GM12872 (cell line): ENCODE results near the gene ZNF579.

Experiments used
- TF ChIP-seq, protein P1 (sequence below): IDR thresholded peaks from 3 replicates; pipeline ENCODE4 v1.5.1; 2011; ENCODE audit warnings: low read depth, mild to moderate bottlenecking, low read length, moderate library complexity; ENCODE audit not compliant: insufficient read depth

ZNF579 gene

DNA sequence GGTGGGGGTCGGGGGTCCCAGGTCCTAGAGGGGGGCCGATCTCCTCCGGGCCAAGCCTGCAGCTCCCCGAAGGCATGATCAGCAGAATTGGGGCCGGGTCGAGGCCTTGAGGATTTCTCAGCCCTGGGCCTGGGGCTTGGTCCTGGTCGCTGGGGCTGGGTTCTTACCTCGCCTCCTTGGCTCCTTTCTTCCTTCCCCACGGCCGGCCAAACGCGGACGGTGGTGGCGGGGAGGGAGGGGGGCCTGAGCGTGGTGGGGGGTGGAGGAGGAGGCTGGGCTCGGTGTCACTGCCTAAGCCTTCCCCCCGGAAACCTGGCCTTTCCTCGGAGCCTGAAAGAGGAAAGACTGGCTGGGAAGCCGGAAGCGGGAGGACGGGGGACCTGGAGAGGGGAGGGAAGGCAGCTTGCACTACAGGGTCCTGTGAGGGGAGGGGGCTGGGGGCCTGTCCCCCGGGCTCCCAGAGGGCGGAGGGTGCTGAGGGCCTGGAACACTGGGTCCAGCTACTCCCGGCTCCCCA lies at the start of gene ZNF579:
ZNF579 (minus strand) TSS at position 221 of the 517 bp plus-strand sequence. CDS start 1,209 bp downstream, outside the sequence.
- TF ChIP-seq, protein P1, sequence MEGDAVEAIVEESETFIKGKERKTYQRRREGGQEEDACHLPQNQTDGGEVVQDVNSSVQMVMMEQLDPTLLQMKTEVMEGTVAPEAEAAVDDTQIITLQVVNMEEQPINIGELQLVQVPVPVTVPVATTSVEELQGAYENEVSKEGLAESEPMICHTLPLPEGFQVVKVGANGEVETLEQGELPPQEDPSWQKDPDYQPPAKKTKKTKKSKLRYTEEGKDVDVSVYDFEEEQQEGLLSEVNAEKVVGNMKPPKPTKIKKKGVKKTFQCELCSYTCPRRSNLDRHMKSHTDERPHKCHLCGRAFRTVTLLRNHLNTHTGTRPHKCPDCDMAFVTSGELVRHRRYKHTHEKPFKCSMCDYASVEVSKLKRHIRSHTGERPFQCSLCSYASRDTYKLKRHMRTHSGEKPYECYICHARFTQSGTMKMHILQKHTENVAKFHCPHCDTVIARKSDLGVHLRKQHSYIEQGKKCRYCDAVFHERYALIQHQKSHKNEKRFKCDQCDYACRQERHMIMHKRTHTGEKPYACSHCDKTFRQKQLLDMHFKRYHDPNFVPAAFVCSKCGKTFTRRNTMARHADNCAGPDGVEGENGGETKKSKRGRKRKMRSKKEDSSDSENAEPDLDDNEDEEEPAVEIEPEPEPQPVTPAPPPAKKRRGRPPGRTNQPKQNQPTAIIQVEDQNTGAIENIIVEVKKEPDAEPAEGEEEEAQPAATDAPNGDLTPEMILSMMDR: no peak

GRCh38 chr19:55626350-55626749 lies 45.7 kb upstream of the ZNF579 start:
- TF ChIP-seq, protein P1: no peak

- TF ChIP-seq, protein P1: no peak
Measured at GRCh38 chr19:55625004-55625326, 44.3 kb upstream of the ZNF579 start.

DNA sequence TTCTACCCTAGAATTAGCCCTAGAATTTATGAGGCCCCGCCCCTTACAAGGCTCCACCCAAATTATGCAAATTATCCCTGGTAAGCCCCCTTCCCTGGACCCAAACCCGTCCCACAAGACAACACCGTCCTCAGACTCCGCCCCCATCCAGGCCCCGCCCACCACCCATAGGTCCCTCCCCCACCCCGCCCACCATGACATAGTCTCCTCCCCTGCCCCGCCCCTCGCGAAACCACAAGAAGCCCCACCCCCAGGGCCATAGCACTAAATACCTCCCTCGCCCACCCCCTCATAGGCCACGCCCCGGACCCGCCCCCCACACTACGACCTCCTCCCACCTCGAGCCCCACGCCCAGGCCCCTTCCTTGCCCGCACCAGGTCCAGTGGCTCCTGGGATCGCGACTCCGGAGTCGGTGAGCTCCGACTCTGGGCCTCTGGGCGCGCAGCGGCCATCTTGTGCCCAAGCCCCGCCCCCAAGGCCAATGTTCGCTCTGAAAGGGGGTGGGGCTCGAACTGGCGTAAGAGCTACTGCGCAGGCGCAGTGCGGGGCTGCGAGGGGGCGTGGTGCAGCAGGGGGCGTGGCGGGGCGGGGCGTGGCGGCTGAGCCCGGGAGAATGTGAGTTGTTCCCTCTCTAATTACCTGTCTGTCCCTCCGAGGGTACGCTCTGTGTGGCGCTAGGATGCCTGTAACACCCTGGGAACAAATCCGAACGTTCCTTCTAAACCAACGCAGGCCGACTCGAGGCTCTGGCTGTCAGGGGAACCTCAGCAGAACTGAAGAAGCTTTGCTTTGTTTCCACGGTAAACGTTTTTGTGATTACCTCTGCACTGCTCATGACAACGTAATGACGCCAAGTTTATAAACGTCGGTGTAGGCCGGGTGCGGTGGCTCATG lies 43.7 kb upstream of the ZNF579 start, which contains the start of gene ZNF784:
ZNF784 (minus strand) TSS at position 458 of the 895 bp plus-strand sequence; CDS start at position 453, 5 bp downstream.
- TF ChIP-seq, protein P1: no peak

DNA sequence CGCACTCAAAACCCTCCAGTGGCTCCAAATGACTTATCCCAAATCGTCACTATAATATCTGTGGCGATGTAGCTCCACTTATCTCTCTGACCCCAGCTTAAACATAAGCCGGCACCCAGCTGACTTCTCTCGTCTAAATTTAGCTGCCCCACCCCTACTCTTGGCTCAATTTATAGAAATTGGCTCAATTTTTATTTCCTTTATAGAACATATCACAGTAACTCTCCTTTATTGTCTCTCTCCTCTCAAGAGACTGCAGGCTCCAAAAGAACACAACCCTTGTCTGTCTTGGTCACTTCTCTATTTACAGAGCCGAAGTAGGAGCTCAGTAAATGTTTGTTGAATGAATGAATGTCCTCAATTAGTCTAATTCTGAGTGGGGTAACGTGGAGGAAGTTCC lies 42.9 kb upstream of the ZNF579 start:
- TF ChIP-seq, protein P1: no peak

GRCh38 chr19:55623130-55623529 lies 42.5 kb upstream of the ZNF579 start:
- TF ChIP-seq, protein P1: no peak

GRCh38 chr19:55622242-55622969 lies 41.8 kb upstream of the ZNF579 start:
- TF ChIP-seq, protein P1: no peak
